ENCODE data around the gene NLK.
"Not testable (repeated sequence)": the region's sequence is repeated elsewhere in the genome, so short reads cannot be mapped to it uniquely, and the experiment has no call there.

NLK gene

DNA sequence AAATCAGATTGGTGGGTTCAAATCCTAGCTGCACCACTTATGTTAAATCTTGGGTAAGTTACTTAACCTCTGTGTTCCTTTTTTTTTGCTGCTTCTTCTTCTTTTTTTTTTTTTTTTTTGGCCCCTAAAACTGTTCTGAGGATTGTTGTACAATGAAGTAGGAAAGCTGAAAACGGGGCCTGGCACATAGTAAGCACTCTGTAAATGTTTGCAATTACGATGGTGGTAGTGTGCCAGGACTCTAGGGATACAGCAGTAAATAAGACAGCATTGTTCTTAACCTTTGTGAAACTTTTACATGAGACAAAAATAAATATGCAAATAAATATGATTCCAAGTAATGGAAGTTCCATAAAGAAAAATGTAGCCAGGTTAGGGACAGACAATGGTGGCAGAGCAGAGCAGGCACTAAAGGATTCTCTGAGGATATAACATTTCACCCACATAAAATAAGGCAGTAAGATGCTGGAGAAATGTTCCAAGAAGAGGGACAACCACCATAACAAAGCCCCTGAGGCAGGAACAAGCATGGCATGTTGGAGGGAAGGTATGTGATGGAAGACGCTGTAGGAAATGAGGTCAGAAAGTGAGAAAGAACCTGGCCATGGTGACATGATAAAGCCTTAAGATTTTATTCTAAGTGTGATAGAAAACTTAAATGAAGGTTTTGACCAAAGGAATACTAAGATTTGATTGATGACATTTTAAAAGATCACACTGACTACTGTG lies 127.3 kb downstream of the NLK start:
- no peak for DNase-seq

DNA sequence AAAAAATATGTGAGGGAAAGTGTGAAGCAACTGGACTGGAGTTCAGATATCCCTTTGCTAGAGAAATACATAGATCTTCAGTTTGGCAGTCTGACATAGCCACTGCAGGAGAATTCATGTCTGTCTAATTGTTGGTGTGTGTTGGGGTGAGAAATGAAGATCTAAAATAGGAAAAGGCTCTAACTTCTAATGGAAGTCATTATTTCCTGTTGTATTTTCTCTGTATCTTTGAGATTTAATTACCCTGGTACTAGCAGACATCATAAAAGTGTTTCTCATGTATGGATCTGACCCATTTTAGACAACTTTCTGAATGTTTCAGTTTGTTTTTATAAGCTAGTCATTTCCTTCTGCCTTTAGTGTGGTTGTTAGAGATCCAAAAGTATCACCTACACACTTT lies 128.3 kb downstream of the NLK start:
- no peak for DNase-seq

DNA sequence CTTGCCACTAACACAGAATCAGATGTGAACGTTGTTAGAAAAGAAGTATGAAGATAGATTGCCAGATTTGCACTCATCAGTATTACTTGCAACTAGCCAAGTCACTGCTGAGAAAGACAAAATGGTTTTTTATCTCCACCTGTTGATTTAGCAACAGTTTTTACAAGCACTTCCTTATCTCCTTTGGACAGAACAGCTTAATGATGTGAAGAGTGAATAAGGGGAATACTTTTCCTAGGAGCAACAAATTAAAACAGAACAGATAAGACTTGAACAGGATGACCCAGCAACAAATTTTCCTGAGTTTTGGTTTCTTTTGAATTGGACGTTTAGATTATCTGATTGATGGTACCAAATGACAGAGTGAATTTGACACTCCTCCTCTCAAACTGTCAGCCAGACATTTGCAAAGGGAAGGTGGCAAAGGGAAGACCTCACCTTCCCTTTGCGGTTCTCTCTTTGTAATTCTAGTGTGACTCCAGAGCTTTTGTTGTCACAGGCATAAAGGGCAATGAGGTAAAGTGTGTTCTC lies 130.6 kb downstream of the NLK start:
- DNase-seq, result no peak

DNA sequence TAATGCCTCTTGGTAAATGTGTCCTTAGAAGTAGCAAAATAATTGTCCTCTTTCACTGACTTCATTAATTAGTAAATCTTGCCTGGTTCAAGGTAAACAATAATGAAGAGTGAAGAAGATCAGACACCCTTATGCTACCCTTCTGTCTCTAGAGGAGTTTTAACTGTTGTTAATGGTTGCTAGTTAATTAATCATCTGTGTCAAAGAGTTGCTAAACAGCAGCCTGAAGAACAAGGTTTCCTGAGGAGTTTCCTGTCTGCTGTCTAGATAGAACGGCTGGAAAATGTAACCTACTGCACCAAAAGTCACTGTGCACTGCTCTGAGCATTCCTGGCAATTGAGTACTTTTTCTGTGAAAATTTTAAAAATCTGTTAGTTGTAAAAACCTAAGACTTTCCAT lies 131.3 kb downstream of the NLK start:
- no peak for DNase-seq

DNA sequence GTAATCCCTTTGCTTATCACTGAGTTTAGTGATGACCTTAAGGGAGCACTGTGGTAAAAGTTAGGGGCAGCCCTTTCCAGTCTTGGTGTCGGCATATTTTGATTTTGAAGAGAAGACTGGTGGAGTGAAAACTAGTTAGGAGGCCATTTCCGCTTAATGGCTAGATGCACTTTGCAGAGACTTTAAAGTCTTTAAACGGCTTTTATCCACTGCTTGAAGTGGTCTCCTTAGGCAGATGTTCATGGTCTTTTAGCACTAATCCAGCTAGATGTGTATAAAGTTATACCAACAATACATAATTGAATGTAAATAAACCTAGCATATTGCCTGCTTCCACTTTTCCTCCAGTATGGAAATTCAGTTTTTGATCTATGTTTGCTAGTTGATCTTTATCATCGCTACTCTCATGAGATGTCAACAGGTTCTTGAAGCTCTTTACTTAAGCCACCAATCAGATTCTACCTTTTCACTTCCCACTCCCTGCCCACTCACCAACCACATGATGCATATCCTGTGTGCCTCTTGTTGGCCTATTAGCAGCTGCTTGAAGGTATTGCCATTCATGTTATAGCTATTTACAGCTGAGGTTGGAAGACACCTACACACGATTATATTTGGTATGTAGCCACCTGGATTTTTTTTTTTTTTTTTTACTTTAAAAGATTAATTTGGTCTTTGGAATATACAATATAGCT lies 132.0 kb downstream of the NLK start:
- no peak for DNase-seq

DNA sequence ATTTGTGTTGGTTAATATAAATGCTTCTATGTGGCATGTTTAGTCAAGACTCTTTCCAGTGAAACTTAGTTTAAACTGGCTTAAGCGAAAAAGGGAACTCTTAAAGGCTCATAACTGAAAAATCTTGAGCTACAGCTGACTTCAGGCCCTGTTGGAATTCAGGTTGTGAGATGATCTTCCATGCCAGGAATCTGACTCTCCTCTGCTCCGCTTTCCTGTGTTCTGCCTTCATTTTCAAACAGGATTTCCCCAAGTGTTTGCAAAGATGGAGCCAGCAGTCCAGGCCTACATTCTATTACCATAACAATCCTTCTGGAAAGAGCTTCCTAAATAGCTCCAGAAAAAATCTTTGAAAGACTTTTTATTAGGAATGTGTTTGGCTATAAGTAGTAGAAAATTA lies 134.9 kb downstream of the NLK start:
- DNase-seq, result no peak

DNA sequence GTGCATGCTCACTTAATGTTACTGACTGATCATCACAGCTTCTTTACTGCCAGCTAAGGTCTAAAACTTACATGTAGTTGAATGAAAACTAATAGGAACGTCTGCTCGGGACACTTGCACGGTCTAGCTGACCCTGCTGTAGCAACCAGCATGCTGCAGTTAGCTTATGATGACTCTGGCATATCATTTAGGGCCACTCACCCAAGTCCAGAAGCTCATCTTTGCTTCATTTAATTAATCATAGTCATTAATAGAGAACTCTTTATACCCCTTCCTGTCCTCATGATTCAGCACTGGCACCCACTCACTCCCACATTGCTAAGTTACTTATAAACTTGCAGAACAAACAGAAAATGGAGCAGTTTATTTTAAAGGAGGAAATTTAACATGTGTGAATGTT lies 136.3 kb downstream of the NLK start:
- no peak for DNase-seq

DNA sequence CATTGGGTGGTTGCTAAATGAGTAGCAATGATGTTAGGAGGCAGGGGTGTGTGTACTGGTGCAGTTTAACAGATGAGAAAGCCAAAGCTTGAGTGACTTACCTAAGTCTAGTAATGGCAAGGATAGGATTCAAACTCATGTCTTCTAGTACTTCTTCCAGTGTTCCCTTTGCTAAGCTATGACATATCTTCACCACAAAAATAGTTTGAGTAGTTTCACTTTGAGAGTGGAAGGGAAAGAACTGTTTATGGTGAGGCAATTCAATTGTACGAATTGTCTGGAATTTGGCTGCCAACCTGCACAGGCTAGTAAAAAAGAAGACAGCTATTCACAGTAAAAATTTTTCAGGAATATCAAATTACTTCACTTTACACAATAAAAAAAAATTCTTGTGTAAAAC lies 138.0 kb downstream of the NLK start:
- no peak for DNase-seq

DNA sequence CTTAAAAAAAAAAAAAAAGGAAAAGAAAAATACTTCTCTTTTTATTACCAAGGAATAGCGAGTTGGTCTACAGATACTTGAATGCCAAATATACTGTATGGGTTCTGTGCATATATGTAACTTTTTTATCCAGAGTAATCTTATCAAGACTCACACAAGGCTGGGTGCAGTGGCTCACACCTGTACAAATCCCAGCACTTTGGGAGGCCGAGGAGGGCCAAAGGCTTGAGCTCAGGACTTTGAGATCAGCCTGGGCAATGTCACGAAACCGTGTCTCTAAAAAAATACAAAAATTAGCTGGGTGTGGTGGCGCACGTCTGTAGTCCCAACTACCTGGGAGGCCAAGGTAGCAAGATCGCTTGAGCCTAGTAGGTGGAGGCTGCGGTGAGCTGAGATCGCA lies 139.1 kb downstream of the NLK start:
- no peak for DNase-seq

DNA sequence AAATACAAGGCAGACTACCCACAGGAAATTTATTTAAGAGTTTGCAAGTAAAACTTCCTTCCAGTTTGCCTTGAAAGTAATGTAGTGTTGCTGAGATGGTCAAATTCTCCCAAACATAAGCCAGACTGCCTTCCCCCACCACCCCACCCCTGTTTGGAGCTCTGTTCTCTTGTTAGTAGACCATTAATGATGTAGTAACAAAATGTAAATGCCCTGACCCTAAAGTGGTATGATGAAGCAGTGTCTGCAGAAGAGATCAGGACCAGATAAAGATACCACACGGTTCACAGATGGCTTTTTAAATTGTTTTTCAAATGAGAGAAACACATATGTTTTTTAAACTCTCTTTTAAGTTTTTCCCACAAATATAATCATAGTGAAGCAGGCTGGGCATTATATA lies 140.1 kb downstream of the NLK start:
- DNase-seq, result no peak

DNA sequence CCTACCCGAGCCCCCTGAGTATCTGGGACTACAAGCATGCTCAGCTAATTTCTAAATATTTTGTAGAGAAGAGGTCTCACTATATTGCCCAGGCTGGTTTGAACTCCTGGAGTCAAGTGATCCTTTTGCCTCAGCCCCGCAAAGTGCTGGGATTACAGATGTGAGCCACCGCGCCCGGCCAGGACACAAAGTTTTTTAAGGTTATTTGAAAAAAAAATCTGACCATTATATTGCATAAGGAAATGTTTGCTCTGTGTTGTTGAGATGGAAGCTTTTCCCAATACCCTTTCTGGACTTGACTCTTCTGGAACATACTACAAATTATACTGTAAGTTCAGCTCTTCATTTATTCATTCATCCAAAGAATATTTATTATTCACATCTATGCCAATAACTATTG lies 143.2 kb downstream of the NLK start:
- no peak for DNase-seq

DNA sequence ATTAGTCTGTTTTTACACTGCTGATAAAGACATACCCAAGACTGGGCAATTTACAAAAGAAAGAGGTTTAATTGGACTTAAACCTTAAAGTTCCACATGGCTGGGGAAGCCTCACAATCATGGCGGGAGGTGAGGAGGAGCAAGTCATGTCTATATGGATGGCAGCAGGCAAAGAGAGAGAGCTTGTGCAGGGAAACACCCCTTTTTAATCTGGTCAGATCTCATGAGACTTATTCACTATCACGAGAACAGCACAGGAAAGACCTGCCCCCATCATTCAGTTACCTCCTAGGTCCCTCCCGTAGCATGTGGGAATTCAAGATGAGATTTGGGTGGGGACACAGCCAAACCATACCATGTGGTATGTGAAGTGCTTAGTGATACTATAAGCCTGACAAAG lies 144.0 kb downstream of the NLK start:
- DNase-seq, result not testable (repeated sequence)

DNA sequence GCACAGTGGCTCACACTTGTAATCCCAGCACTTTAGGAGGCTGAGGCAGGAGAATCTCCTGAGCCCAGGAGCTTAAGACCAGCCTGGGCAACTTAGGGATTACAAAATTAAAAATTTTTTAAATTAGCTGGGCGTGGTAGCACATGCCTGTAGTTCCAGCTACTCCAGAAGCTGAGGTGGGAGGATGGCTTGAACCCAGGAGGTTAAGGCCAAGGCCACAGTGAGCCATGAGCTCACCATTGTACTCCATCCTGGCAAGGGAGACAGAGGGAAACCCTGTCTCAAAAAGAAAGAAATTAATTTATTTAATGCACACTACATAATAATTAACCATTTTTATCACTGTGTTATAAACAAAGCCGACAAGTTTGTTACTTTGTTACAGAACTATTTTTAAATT lies 145.5 kb downstream of the NLK start:
- no peak for DNase-seq

DNA sequence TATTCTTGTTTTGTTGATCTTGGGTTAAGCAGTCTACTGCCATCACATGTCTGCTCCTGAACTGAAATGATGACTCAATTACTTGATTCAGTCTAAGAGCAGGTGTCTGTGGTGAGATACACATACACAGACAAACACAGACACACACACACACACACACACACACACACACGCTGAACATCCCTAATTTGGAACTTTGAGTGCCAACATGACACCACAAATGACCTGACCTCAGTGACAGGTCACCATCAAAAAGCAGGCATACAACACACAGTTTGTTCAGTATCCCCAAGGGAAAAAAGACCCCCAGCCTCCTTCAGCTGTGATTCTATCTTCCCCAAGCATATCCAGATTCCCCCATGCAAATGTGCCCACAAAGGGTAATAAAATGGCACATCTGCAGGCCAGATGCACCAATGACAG lies 146.4 kb downstream of the NLK start:
- DNase-seq, result no peak

DNA sequence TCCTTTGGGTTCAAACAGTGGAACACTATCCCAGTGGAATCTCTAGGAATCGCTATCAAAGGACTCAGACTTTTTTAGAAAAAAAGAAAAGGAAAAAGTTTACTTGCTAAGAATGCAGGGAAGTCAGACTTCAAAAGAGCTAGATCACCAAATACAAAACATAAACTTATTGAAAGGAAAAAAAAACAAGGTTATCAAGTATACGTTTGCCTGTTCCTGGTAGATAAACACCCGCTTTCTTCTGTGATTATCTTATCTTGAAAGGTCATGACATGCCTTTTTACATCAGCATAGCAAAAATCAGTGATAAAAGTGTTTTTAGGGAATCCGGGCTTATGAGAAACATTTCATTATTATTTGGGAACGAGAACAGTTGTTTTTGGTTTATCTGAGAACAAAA lies 147.2 kb downstream of the NLK start:
- DNase-seq, result no peak

DNA sequence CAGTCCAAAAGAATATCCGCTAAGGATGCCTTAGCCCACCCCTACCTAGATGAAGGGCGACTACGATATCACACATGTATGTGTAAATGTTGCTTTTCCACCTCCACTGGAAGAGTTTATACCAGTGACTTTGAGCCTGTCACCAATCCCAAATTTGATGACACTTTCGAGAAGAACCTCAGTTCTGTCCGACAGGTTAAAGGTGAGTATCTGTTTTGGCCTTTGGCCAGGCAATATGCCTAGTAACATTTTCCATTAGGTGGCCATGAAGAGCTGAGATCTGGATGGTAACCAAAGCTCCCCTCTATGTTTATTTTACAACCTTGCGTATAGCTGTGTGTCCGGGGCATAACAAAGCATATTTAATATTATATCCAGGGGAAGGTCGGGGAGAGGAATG lies 148.5 kb downstream of the NLK start:
- DNase-seq, result no peak

DNA sequence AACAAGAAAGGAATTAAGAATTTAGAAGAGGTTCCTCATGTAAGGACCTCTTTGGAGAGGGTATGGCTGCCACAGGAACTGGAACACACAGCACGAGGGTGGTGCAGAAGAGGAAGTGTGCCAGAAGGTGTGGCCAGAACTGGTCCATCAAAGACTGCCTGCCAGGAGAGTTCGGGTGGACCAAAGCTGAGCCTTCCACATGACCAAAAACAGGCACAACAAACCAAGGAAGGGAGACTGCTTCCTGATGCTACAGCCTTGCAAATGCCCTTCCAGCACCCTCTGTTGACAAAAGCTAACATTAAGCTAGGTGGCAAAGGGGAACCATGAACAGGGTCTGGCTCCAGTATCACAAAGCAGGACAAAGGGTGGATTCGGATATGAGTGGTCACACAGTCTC lies 150.8 kb downstream of the NLK start:
- no peak for DNase-seq

DNA sequence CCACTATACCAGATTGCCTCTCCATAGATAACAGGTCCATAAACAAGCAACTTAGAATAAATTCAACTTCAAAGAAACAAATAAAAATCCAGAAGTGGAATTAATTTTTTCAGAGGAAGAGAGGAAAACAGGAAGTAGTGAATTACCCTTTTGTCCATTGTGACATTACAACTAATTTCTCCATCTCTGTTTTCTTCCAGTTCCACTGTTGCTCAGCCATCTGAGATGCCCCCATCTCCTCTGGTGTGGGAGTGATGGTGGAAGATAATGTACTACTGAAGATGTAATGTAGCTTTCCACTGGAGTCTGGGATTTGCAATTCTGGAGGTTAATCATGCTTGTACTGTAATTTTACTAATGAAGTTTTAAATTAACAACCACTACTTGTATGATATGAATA lies 151.9 kb downstream of the NLK start:
- no peak for DNase-seq

DNA sequence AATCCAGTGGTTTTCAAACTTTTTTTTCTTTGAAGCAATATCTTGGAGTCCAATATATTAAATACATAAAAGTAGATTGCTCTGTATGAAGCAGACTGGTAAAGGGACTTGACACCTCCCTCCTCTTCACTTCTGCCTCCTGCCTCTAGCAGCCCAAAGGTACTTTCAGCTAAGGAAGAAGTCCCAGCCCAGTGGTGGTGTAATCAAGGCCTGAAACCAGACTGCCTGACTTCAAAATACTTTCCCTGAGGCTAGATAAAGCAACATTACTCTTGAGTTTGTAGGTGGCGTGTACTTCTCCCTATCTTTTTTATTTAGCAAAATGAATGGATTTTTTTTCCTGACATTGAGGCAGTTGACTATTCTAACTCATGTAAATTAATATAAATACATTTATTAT lies 154.2 kb downstream of the NLK start:
- no peak for DNase-seq

DNA sequence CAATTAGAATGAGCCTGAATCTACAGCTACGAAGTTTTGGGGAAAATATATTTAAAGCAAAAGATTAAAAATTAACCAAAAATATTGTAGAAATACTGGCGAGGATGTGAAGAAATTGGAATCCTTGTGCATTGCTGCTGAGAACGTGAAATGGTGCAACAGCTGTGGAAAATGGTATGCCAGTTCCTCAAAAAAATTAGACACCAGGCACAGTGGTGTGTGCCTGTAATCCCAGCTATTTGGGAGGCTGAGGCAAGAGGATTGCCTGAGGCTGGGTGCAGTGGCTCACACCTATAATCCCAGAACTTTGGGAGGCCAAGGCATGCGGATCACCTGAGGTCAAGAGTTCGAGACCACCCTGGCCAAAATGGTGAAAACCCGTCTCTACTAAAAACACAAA lies 156.6 kb downstream of the NLK start:
- no peak for DNase-seq

DNA sequence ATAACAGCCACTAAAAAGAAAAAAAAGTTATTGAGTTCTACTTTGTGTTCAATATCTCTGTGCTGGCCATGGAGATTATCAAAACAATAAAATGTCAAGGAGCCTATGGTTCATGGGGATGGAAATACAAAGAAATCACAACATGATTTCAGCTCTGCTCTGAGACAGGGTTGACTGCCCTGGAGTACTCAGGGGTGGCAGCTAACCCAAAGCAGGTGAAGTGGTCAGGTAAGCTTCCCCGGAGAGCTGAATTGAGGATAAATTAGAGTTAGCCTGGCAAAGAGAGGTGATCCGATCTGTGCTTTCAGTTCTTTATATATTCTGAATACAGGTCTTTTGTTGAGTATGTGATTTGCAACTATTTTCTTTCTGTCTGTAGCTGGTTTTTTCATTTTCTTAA lies 157.3 kb downstream of the NLK start:
- no peak for DNase-seq

DNA sequence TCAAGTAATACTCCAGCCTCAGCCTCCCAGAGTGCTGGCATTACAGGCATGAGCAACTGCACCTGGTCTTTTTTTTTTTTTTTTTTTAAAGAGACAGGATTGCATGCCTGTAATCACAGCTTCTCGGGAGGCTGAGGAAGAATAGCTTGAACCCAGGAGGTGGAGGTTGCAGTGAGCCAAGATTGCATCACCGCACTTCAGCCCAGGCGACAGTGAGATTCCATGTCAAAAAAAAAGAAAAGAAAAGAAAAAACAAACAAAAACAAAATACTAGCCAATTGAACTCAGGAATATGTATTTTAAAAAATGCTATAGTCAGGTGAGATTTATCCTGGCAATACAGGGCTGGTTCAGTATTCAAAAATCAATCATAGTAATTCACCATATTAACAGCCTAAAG lies 158.8 kb downstream of the NLK start:
- DNase-seq, result no peak

DNA sequence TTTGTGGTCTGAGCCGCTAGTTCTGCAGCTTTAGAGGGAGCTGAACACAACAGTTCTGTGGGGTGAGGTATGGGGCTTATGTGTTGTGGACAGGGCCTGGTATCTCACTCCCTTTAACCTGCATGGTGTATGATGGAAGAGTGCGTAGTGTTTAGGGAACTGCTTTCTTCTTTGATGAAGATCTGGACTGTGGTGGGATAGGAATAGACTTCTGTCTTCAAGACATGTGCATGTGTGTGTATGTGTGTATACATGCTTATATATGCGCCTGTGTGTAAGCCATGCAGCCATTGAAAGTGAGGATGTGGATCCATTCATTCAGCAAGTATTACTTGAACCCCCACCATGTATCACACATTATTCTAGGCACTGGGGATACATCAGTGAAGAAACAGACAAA lies 161.8 kb downstream of the NLK start:
- no peak for DNase-seq

DNA sequence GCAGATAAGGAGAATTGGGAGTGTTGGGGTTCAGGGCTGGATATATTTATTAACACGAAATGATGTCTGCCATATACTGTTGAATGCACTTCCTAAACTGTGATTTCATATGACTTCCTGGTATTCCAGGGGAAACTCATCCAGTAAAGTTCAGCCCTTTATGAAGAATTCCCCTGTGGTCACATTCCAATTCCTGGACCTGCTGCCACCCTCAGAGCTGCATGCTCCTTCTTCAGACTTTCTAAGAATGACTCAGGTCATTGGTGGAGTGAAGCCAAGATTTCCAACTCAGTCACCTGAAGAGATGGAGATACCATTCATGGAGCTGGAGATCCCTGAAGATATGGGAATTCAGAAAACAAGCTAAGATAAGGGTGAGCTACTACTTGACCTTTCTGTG lies 162.3 kb downstream of the NLK start:
- DNase-seq, result no peak

DNA sequence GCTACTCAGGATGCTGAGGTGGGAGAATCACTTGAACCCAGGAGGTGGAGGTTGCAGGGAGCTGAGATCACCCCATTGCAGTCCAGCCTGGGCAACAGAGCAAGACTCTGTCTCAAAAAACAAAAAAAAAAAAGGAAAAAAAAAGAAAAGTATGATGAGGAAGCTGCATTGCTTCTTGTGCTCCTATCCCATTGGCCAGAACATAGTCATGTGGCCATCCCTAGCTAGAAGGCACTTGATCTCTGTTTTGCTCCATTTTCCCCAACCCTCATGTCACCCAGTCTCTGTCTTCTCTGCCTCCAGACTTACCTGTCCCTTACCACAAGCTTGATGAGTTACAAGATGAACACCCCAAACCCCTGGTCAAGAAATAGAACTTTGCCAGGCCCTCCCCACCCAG lies 163.8 kb downstream of the NLK start:
- no peak for DNase-seq

Data from femur (tissue), 1 donor.